PC-9 (cell line): ENCODE measurements around the gene NEBL. TPM values are rescaled to one million over a fixed set of nuclear protein-coding genes. Genes with fewer than 3 reads are reported as not detected.

Experiments
- BruUV-seq: library from RNA; stranded (reverse); fragments of 400-500 nt; replicated peaks from 2 replicates; lab custom pipeline; 2021; lab: Mats Ljungman, UMichigan
- CTCF ChIA-PET: fragments of 300-600 bp; sonication (Branson Sonifier 250); formaldehyde crosslinking; loops from one replicate; lab custom pipeline; 2022; ENCODE audit warnings: antibody characterized with exemption; lab: Charles Lee
- POLR2A ChIA-PET: fragments of 300-600 bp; sonication (Branson Sonifier 250); formaldehyde crosslinking; loops from one replicate; lab custom pipeline; 2022; ENCODE audit warnings: antibody characterized with exemption; ENCODE audit not compliant: unreplicated experiment; lab: Charles Lee
- DNase-seq, 2 experiments: peaks; one replicate each; pipeline versions ENCODE4 v3.0.0 to v3.0.0-alpha.2; 2015 to 2022; ENCODE audit warnings: mixed read lengths in 1 of 2
- H2AFZ ChIP-seq: fragments of 200-600 bp; sonication (generic); 2 replicates; pipeline ENCODE4 v1.8.1; 2017; ENCODE audit warnings: antibody characterized with exemption
- H3F3A ChIP-seq: fragments of 200-600 bp; sonication (generic); 2 replicates; pipeline ENCODE4 v1.8.1; 2017; ENCODE audit warnings: antibody characterized with exemption, mild to moderate bottlenecking, low read depth; ENCODE audit not compliant: insufficient read depth
- H3K27ac ChIP-seq: fragments of 200-600 bp; sonication (generic); 2 replicates; pipeline ENCODE4 v1.6.1; 2016; ENCODE audit warnings: mixed run types
- H3K27me3 ChIP-seq: fragments of 200-600 bp; sonication (generic); 2 replicates; pipeline ENCODE4 v1.6.1; 2016; ENCODE audit warnings: low read depth, mixed run types; ENCODE audit not compliant: insufficient read depth
- H3K36me3 ChIP-seq: fragments of 200-600 bp; sonication (generic); 2 replicates; pipeline ENCODE4 v1.6.1; 2016; ENCODE audit warnings: low read depth, mixed run types
- H3K4me1 ChIP-seq: fragments of 200-600 bp; sonication (generic); replicated peaks from 2 replicates; pipeline ENCODE4 v1.6.1; 2016; ENCODE audit warnings: mixed run types; ENCODE audit not compliant: insufficient read depth
- H3K4me2 ChIP-seq: fragments of 200-600 bp; sonication (generic); 2 replicates; pipeline ENCODE4 v1.6.1; 2017; ENCODE audit warnings: mixed run types
- H3K4me3 ChIP-seq: fragments of 200-600 bp; sonication (generic); 2 replicates; pipeline ENCODE4 v1.6.1; 2016; ENCODE audit warnings: mixed run types
- H3K79me2 ChIP-seq: fragments of 200-600 bp; sonication (generic); 2 replicates; pipeline ENCODE4 v1.6.1; 2017; ENCODE audit warnings: low read depth, mixed run types
- H3K9me2 ChIP-seq: fragments of 200-600 bp; sonication (generic); 2 replicates; pipeline ENCODE4 v1.8.1; 2017; ENCODE audit warnings: mild to moderate bottlenecking; ENCODE audit not compliant: insufficient read depth
- H3K9me3 ChIP-seq: fragments of 200-600 bp; sonication (generic); 2 replicates; pipeline ENCODE4 v1.8.1; 2016; ENCODE audit warnings: low read depth; ENCODE audit not compliant: insufficient read depth
- H4K20me1 ChIP-seq: fragments of 200-600 bp; sonication (generic); 2 replicates; pipeline ENCODE4 v1.8.1; 2017; ENCODE audit not compliant: insufficient read depth
- EZH2 ChIP-seq: fragments of 200-600 bp; sonication (generic); IDR thresholded peaks from 2 replicates; pipeline ENCODE4 v1.8.0; 2017; ENCODE audit warnings: antibody characterized with exemption, low read depth
- intact Hi-C: fragments of 100-400 bp; cut with micrococcal nuclease; formaldehyde crosslinking; loops from one replicate; pipeline ENCODE4 v1.10.0; 2022; ENCODE audit not compliant: unreplicated experiment
- total RNA-seq: library from RNA; stranded (reverse); gene quantifications from 2 replicates; pipeline ENCODE4 v1.2.3, GENCODE V29; 2021
- TF ChIP-seq, protein P1 (sequence below): fragments of 200-600 bp; sonication (generic); conservative IDR thresholded peaks from 2 replicates; pipeline ENCODE4 v1.6.1; 2017; ENCODE audit warnings: mixed run types, antibody characterized with exemption, mild to moderate bottlenecking, moderate library complexity

The NEBL gene
- total RNA-seq, 1 experiment from 2014 or later = 22.6 TPM

DNA sequence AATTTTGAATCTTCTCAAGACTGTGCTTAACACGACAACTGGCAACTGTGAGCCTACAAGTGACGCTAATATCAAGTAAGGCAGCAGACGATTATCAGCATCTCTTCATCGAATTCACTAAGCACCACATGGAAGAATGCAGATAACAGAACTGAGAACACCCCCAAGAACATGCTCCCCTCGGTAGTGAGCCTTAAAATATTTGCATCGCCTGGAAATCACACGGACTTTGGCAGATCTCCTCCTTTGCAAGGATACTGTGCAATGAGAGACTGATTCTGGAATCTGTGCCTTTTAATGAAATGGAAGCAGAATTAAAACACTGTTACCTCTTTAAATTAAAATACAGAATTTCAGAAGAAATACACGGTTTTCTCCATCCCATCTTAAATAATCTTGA is 38.2 kb upstream of the NEBL start:
- Histone ChIP-seq H3K36me3 (no peaks in the 10 kb centered on the region), H3K27ac (no peak overlapping the region), H3F3A (no peaks in the 10 kb centered on the region), H3K4me3 (no peak overlapping the region), H3K9me2 (no peaks in the 10 kb centered on the region), H4K20me1 (no peaks in the 10 kb centered on the region), H3K9me3 (no peaks in the 10 kb centered on the region), H3K4me1 (no peaks in the 10 kb centered on the region), H3K27me3 (no peaks in the 10 kb centered on the region), H2AFZ (no peak overlapping the region), H3K79me2 (no peaks in the 10 kb centered on the region), H3K4me2 (no peak overlapping the region)
- DNase-seq = no peak
- intact Hi-C loops = no loop called here
- ChIA-PET CTCF (no interaction called here), POLR2A (no interaction called here)
- TF ChIP-seq EZH2 = no peak
- TF ChIP-seq, protein P1, sequence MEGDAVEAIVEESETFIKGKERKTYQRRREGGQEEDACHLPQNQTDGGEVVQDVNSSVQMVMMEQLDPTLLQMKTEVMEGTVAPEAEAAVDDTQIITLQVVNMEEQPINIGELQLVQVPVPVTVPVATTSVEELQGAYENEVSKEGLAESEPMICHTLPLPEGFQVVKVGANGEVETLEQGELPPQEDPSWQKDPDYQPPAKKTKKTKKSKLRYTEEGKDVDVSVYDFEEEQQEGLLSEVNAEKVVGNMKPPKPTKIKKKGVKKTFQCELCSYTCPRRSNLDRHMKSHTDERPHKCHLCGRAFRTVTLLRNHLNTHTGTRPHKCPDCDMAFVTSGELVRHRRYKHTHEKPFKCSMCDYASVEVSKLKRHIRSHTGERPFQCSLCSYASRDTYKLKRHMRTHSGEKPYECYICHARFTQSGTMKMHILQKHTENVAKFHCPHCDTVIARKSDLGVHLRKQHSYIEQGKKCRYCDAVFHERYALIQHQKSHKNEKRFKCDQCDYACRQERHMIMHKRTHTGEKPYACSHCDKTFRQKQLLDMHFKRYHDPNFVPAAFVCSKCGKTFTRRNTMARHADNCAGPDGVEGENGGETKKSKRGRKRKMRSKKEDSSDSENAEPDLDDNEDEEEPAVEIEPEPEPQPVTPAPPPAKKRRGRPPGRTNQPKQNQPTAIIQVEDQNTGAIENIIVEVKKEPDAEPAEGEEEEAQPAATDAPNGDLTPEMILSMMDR = no peak
- no TSS peak for BruUV-seq

DNA sequence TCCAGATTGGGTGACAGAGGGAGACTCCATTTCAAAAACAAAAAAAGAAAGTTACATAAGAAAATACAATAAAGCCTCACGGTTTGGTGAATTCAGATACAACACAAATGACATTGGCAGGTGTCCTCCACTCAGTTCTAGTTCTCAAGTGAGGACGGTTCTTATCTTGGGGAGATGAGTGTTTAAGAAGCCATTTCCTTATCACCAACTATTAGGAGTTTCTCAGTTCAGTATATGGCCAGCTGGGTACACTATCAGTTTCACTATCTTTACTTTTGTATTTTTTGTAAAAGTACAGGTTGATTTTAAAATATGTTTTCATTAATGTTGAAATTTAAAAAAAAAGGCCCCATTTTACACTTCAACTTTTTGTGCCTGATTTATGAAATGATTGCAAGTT is 36.6 kb upstream of the NEBL start:
- no peaks in the 10 kb centered on the region for H3K9me2 ChIP-seq
- no peak for TF ChIP-seq EZH2
- TF ChIP-seq, protein P1 = no peak
- POLR2A ChIA-PET = no interaction called here
- H3K27ac ChIP-seq = no peak overlapping the region
- intact Hi-C loops = no loop called here
- no peaks in the 10 kb centered on the region for H4K20me1 ChIP-seq
- no peak for DNase-seq
- no peak overlapping the region for H3K4me2 ChIP-seq
- H3K9me3 ChIP-seq = no peaks in the 10 kb centered on the region
- H3F3A ChIP-seq = no peaks in the 10 kb centered on the region
- H3K36me3 ChIP-seq = no peaks in the 10 kb centered on the region
- CTCF ChIA-PET = no interaction called here
- H3K27me3 ChIP-seq = no peaks in the 10 kb centered on the region
- no peak overlapping the region for H2AFZ ChIP-seq
- H3K4me3 ChIP-seq = no peak overlapping the region
- no peaks in the 10 kb centered on the region for H3K79me2 ChIP-seq
- BruUV-seq = no TSS peak
- no peaks in the 10 kb centered on the region for H3K4me1 ChIP-seq

DNA sequence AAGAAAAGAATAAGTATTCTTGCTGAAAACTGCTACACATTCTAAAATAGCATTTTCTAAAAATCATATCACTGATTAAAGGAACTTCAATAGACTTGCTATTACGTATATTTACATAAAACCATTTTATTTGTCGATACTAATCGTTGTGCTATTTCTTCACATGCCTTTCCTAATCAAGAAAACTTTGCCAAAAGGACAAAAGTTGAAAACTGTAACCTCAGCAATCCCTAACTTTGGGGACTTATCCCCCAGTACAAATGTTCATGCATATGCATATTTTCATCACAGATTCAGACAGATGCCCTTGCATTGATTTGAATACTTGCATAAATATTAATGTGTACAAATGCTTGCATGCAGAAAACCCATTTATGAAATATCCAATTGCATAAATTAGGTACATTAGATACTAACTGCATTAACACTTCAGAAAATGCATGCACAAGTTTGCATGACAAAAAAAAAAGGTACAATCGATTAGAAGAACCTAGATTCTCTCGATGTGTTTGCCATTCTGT is 35.6 kb upstream of the NEBL start:
- no TSS peak for BruUV-seq
- no peak for TF ChIP-seq EZH2
- TF ChIP-seq, protein P1 = no peak
- H4K20me1 ChIP-seq = no peaks in the 10 kb centered on the region
- no peaks in the 10 kb centered on the region for H3K36me3 ChIP-seq
- no peak overlapping the region for H2AFZ ChIP-seq
- no peaks in the 10 kb centered on the region for H3K79me2 ChIP-seq
- CTCF ChIA-PET = no interaction called here
- no peak for DNase-seq
- no peaks in the 10 kb centered on the region for H3K9me3 ChIP-seq
- no peak overlapping the region for H3K4me3 ChIP-seq
- intact Hi-C loops = no loop called here
- no peak overlapping the region for H3K27ac ChIP-seq
- no peaks in the 10 kb centered on the region for H3K4me1 ChIP-seq
- POLR2A ChIA-PET = no interaction called here
- no peaks in the 10 kb centered on the region for H3K27me3 ChIP-seq
- H3F3A ChIP-seq = no peaks in the 10 kb centered on the region
- H3K9me2 ChIP-seq = no peaks in the 10 kb centered on the region
- no peak overlapping the region for H3K4me2 ChIP-seq
